ENCODE data around the gene ZNF124. TPM values are rescaled to one million over a fixed set of nuclear protein-coding genes. Genes with fewer than 3 reads are reported as not detected.

The ZNF124 gene
- total RNA-seq, 1 experiment from 2014 or later = 47.5 TPM

- H3K36me3 Mint-ChIP-seq (ENCODE audit: insufficient read depth, unreplicated experiment) = peaks cover 20% of the 10 kb centered on the region
- Histone ChIP-seq H3K4me3 (ENCODE audit: low read depth, low read length) (no peak overlapping the region), H3K4me1 (peaks cover 7% of the 10 kb centered on the region; the same call in 1 of the 2 replicates), H3K27me3 (replicated peaks; ENCODE audit: control insufficient read depth, insufficient read depth, low read length) (no peaks in the 10 kb centered on the region), H3K36me3 (ENCODE audit: control insufficient read depth, insufficient read depth, low read length) (no peaks in the 10 kb centered on the region), H3K9me3 (no peaks in the 10 kb centered on the region)
- peaks cover 2% of the 10 kb centered on the region for H3K4me1 Mint-ChIP-seq (ENCODE audit: low read depth, unreplicated experiment)
- DNase-seq = no peak
- intact Hi-C loops (cut with micrococcal nuclease; ENCODE audit: unreplicated experiment) = loop anchor here (5.0 kb wide), 2 partner anchors 44 to 84 kb away; partner anchors contain the start of gene VN1R5
- ChIA-PET CTCF (no interaction called here), POLR2A (no interaction called here)
- H3K27me3 Mint-ChIP-seq (ENCODE audit: insufficient read depth, unreplicated experiment) = peaks cover 4% of the 10 kb centered on the region
- no TSS peak for BruUV-seq (replicated peaks)
- H3K27ac Mint-ChIP-seq (ENCODE audit: unreplicated experiment) = no peak overlapping the region
- H3K9me3 Mint-ChIP-seq (ENCODE audit: unreplicated experiment) = no peaks in the 10 kb centered on the region
- no peak overlapping the region for H3K4me3 Mint-ChIP-seq (ENCODE audit: unreplicated experiment)
- no peak for TF ChIP-seq CTCF (IDR thresholded peaks at IDR 0.05; ENCODE audit: insufficient read depth in 1 of 2, low read depth in 1 of 2, low read length in 1 of 2, severe bottlenecking in 1 of 2, unreplicated experiment in 1 of 2)
These were observed 41.1 kb upstream of the ZNF124 start for GRCh38 chr1:247212627-247213617.

DNA sequence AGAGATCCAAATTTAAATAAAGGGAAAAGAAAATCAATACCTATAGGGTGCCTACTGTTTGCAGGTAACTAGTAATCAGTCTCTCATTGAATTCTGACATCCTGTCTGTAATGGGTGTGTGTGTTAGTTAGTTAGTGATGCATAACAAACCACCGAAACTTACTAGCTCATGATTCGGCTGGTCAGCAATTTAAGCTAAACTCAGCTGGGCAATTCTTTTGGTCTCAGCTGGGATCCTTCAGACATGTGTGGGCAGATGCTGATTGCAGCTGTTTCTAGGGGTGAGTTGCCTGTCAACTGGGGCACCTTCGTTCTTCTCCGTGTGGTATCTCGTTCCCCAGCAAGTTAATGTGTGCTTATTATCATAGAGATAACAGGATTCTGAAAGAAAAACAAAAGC, 40.2 kb upstream of the ZNF124 start:
- H3K27ac Mint-ChIP-seq (ENCODE audit: unreplicated experiment) = no peak overlapping the region
- no peaks in the 10 kb centered on the region for H3K27me3 ChIP-seq (replicated peaks; ENCODE audit: control insufficient read depth, insufficient read depth, low read length)
- TF ChIP-seq CTCF (IDR thresholded peaks at IDR 0.05; ENCODE audit: insufficient read depth in 1 of 2, low read depth in 1 of 2, low read length in 1 of 2, severe bottlenecking in 1 of 2, unreplicated experiment in 1 of 2) = no peak
- H3K36me3 Mint-ChIP-seq (ENCODE audit: insufficient read depth, unreplicated experiment) = peaks cover 29% of the 10 kb centered on the region
- peaks cover 4% of the 10 kb centered on the region for H3K27me3 Mint-ChIP-seq (ENCODE audit: insufficient read depth, unreplicated experiment)
- no peaks in the 10 kb centered on the region for H3K9me3 ChIP-seq
- H3K4me3 ChIP-seq (ENCODE audit: low read depth, low read length) = no peak overlapping the region
- H3K36me3 ChIP-seq (ENCODE audit: control insufficient read depth, insufficient read depth, low read length) = no peaks in the 10 kb centered on the region
- H3K4me1 ChIP-seq = peaks cover 7% of the 10 kb centered on the region; the same call in 1 of the 2 replicates
- H3K4me3 Mint-ChIP-seq (ENCODE audit: unreplicated experiment) = no peak overlapping the region
- intact Hi-C loops (cut with micrococcal nuclease; ENCODE audit: unreplicated experiment) = loop anchor here (5.0 kb wide), 2 partner anchors 45 to 85 kb away; partner anchors contain the start of gene VN1R5
- ChIA-PET POLR2A (no interaction called here), CTCF (no interaction called here)
- DNase-seq = no peak
- no peaks in the 10 kb centered on the region for H3K9me3 Mint-ChIP-seq (ENCODE audit: unreplicated experiment)
- BruUV-seq (replicated peaks) = no TSS peak
- H3K4me1 Mint-ChIP-seq (ENCODE audit: low read depth, unreplicated experiment) = peaks cover 5% of the 10 kb centered on the region

DNA sequence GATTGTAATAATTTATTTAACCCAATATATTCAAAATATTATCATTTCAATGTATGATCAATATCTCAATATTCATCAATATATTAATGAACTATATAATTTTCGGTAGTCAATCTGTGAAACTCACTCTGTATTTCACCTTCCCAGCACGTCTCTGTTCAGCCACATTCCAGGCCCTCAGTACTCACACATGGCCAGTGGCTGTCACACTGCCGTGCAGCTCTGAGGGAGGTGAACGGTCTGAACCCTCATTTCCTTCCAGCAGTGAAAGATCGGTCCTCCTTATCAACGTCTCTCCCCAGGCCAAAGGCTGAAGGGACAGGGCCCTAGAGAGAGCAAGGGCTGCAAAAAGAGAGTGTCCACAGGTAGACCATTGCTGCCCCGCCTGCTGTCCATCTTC, 39.5 kb upstream of the ZNF124 start:
- Mint-ChIP-seq H3K27ac (ENCODE audit: unreplicated experiment) (no peak overlapping the region), H3K36me3 (ENCODE audit: insufficient read depth, unreplicated experiment) (peaks cover 31% of the 10 kb centered on the region), H3K4me3 (ENCODE audit: unreplicated experiment) (no peak overlapping the region), H3K27me3 (ENCODE audit: insufficient read depth, unreplicated experiment) (peaks cover 4% of the 10 kb centered on the region), H3K9me3 (ENCODE audit: unreplicated experiment) (no peaks in the 10 kb centered on the region), H3K4me1 (ENCODE audit: low read depth, unreplicated experiment) (peaks cover 5% of the 10 kb centered on the region)
- BruUV-seq (replicated peaks) = TSS peak; percentile 14
- no peak for TF ChIP-seq CTCF (IDR thresholded peaks at IDR 0.05; ENCODE audit: insufficient read depth in 1 of 2, low read depth in 1 of 2, low read length in 1 of 2, severe bottlenecking in 1 of 2, unreplicated experiment in 1 of 2)
- intact Hi-C loops (cut with micrococcal nuclease; ENCODE audit: unreplicated experiment) = loop anchor here (5.0 kb wide), 2 partner anchors 46 to 86 kb away; partner anchors contain the start of gene VN1R5
- no peaks in the 10 kb centered on the region for H3K9me3 ChIP-seq
- H3K36me3 ChIP-seq (ENCODE audit: control insufficient read depth, insufficient read depth, low read length) = no peaks in the 10 kb centered on the region
- ChIA-PET CTCF (no interaction called here), POLR2A (no interaction called here)
- DNase-seq = no peak
- no peaks in the 10 kb centered on the region for H3K27me3 ChIP-seq (replicated peaks; ENCODE audit: control insufficient read depth, insufficient read depth, low read length)
- peaks cover 7% of the 10 kb centered on the region; the same call in 1 of the 2 replicates for H3K4me1 ChIP-seq
- no peak overlapping the region for H3K4me3 ChIP-seq (ENCODE audit: low read depth, low read length)
